Ovary (tissue), 3 donors: Measurements from ENCODE around the gene NAV2.

Experiments
- CTCF ChIP-seq, 3 donors: fragments of 450-650 bp in 2 of 3; fragments of 200-600 bp in 1 of 3; IDR thresholded peaks; one replicate each; pipeline versions ENCODE4 v1.5.1 to v1.8.0; 2016 to 2022; ENCODE audit warnings: antibody characterized with exemption in 3 of 3, mild to moderate bottlenecking in 1 of 3
- EP300 ChIP-seq: sonication (generic); formaldehyde crosslinking; IDR thresholded peaks from one replicate; pipeline ENCODE4 v1.6.1; 2017; ENCODE audit warnings: antibody characterized with exemption
- POLR2A ChIP-seq: fragments of 450-650 bp; IDR thresholded peaks from one replicate; pipeline ENCODE4 v1.6.1; 2017; ENCODE audit warnings: antibody characterized with exemption, mild to moderate bottlenecking, moderate library complexity
- donor health status: DM: no; HTN: no; CAD: no.

- no peak for TF ChIP-seq CTCF (IDR thresholded peaks at IDR 0.05)
- no peak for TF ChIP-seq EP300
- TF ChIP-seq POLR2A, result no peak
These were observed 16.6 kb upstream of the NAV2 start for GRCh38 chr11:19696073-19696472.
